Lower leg skin (tissue), 3 donors: ENCODE data around the gene DPM3.

Experiments
- POLR2A ChIP-seq, 2 donors: fragments of 450-650 bp; IDR thresholded peaks; one replicate each; pipeline ENCODE4 v1.6.1; 2016 to 2017; ENCODE audit warnings: antibody characterized with exemption in 2 of 2, mild to moderate bottlenecking in 1 of 2, moderate library complexity in 1 of 2
- TF ChIP-seq, protein P1 (sequence below), 3 donors: fragments of 450-650 bp; IDR thresholded peaks; one replicate each; pipeline ENCODE4 v1.5.1; 2016; ENCODE audit warnings: antibody characterized with exemption in 3 of 3, mild to moderate bottlenecking in 3 of 3, moderate library complexity in 2 of 3

- TF ChIP-seq, protein P1, sequence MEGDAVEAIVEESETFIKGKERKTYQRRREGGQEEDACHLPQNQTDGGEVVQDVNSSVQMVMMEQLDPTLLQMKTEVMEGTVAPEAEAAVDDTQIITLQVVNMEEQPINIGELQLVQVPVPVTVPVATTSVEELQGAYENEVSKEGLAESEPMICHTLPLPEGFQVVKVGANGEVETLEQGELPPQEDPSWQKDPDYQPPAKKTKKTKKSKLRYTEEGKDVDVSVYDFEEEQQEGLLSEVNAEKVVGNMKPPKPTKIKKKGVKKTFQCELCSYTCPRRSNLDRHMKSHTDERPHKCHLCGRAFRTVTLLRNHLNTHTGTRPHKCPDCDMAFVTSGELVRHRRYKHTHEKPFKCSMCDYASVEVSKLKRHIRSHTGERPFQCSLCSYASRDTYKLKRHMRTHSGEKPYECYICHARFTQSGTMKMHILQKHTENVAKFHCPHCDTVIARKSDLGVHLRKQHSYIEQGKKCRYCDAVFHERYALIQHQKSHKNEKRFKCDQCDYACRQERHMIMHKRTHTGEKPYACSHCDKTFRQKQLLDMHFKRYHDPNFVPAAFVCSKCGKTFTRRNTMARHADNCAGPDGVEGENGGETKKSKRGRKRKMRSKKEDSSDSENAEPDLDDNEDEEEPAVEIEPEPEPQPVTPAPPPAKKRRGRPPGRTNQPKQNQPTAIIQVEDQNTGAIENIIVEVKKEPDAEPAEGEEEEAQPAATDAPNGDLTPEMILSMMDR (IDR thresholded peaks at IDR 0.05): no peak
- TF ChIP-seq POLR2A (IDR thresholded peaks at IDR 0.05): no peak
Measured at GRCh38 chr1:155134322-155134721, 6.0 kb downstream of the DPM3 start.
